GM12892 (cell line): ENCODE data around the gene FAM168A.

Experiments
- DNase-seq: peaks from one replicate; pipeline ENCODE4 v3.0.0; 2011; ENCODE audit not compliant: insufficient read length
- FAIRE-seq: peaks from 2 replicates; lab custom pipeline; 2011; peaks lifted over from hg19 to GRCh38; lab: Jason Lieb, UNC
- POLR2A ChIP-seq: IDR thresholded peaks from 2 replicates; pipeline ENCODE4 v1.6.1; 2011; ENCODE audit warnings: low read depth, low read length, control low read depth
- POLR2AphosphoS5 ChIP-seq: IDR thresholded peaks from 2 replicates; pipeline ENCODE4 v1.6.1; 2011; ENCODE audit warnings: low read depth, low read length, control low read depth
- TAF1 ChIP-seq: IDR thresholded peaks from 2 replicates; pipeline ENCODE4 v1.6.1; 2011; ENCODE audit warnings: low read depth, mild to moderate bottlenecking, control low read depth, low read length, borderline replicate concordance

The FAM168A gene

DNA sequence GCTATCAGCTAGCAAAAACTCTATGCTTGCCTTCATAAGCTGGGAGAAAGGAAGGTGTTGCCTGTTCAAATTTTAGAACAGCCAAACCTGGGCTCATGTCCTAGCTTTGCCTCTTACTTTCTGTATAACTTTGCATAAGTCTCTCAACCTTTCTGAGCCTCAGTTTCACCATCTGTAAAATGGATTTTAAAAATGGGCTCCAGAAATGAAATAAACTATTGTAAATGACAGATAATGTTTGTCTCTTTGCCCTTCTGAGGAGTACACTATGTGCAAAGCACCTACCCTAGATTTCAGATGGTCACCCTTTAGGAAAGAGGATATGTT, 68.7 kb downstream of the FAM168A start:
- no peak for TF ChIP-seq POLR2A
- TF ChIP-seq TAF1: no peak
- no peak for TF ChIP-seq POLR2AphosphoS5
- no peak for FAIRE-seq
- no peak for DNase-seq

- FAIRE-seq (peak; percentile 84), DNase-seq (no peak)
- TF ChIP-seq POLR2AphosphoS5 (no peak), POLR2A (no peak), TAF1 (no peak)
These were observed 69.3 kb downstream of the FAM168A start for GRCh38 chr11:73528483-73529203.

- no peak for TF ChIP-seq POLR2A
- no peak for TF ChIP-seq POLR2AphosphoS5
- TF ChIP-seq TAF1: no peak
- DNase-seq (no peak), FAIRE-seq (peak; percentile 54)
These were observed 69.9 kb downstream of the FAM168A start for GRCh38 chr11:73528013-73528412.

- TF ChIP-seq POLR2AphosphoS5 (no peak), TAF1 (no peak), POLR2A (no peak)
- DNase-seq (no peak), FAIRE-seq (no peak)
These were observed 72.3 kb downstream of the FAM168A start for GRCh38 chr11:73525611-73526010.

DNA sequence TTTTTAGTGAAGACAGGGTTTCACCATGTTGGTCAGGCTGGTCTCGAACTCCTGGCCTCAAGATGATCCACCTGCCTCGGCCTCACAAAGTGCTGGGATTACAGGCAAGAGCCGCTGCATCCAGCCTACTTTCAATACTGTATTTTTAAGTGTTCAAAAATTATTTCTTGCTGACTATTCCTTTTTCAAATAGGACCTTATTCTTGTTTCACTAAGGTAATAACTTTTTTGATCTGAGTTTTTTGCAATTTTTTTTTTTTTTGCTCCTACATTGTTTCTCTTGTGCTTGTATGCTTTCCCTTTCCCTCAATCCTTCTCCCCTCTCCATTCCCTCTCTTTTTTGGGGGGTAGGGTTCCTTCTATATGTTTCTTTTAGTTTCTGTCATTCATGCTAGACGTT, 73.1 kb downstream of the FAM168A start:
- TF ChIP-seq POLR2AphosphoS5 (no peak), POLR2A (no peak), TAF1 (no peak)
- FAIRE-seq (no peak), DNase-seq (no peak)

DNA sequence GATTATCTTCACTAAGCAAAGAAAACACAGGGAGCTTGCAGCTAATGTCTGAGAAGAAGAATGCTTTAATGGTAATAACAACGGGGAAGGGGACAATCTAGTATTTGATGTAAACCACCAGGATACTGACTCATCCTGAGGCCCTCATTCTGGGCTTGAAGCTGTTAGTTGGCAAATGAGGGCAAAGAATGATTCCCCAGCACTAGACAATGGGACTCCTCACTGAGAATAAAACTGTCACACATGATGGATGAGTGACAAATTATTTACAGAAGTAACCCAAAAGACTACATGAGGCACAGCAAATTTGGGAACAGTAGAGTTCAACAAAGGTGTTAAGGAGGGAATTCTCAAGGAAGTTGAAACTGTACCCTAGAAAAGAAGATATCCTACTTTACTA, 76.3 kb downstream of the FAM168A start:
- no peak for TF ChIP-seq POLR2AphosphoS5
- TF ChIP-seq POLR2A: no peak
- TF ChIP-seq TAF1: no peak
- no peak for DNase-seq
- FAIRE-seq: no peak

DNA sequence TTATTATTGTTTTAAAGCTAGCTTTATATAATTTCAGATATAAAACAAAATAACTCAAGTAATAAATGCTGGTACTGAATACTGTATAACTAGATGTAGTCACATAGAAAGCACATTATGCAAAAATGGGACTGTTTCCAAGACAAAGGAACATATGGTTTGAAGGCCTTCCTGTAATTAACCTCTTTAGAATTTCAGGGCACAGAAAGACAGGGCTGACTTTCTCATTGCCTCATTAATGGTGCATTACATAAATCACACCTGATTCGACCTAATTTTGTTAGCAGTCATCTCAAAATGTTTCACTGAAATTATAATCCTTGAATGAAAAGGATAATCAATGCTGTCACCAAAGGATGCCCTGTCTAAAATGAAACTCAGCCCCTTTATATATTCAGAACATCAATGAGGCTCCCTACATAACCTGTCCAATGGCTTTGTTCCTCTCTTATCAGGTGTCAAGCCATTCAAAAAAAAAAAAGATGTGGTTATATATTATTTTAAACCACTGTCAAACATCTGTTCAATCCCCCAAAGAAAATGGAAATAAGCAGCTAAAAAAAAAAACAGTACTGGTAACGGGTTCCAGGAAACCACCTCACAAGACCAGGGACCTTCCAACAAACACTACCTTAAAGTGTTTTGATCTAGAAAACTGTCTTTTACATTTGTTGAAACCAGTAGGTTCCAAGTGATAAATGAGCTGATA, 77.4 kb downstream of the FAM168A start:
- DNase-seq: no peak
- TF ChIP-seq POLR2AphosphoS5: no peak
- no peak for TF ChIP-seq POLR2A
- TF ChIP-seq TAF1: no peak
- FAIRE-seq: peak; percentile 79

- no peak for FAIRE-seq
- TF ChIP-seq POLR2AphosphoS5 (no peak), TAF1 (no peak), POLR2A (no peak)
These were observed 78.6 kb downstream of the FAM168A start for GRCh38 chr11:73519266-73519665.

DNA sequence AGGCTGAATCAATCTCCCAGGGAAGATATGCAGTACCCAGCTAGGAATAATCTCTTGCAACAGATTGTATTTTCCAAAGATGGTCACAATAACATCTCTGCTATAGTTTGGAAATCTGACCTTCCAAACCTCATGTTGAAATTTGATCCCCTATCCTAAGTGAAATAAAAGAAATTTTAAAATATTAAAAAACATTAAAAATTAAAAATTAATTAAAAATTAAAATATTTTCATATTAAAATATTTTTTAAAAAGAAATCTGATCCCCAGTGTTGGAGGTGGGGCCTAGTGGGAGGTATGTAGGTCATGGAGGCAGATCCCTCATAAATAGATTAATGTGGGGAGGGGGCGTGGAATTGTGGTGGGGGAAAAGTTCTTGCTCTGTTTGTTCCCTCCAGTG, 79.7 kb downstream of the FAM168A start:
- DNase-seq (no peak), FAIRE-seq (no peak)
- TF ChIP-seq POLR2AphosphoS5 (no peak), TAF1 (no peak), POLR2A (no peak)

More at GRCh38 chr11:73519266-73519665, 78.6 kb downstream of the FAM168A start:
- no peak for DNase-seq

DNA sequence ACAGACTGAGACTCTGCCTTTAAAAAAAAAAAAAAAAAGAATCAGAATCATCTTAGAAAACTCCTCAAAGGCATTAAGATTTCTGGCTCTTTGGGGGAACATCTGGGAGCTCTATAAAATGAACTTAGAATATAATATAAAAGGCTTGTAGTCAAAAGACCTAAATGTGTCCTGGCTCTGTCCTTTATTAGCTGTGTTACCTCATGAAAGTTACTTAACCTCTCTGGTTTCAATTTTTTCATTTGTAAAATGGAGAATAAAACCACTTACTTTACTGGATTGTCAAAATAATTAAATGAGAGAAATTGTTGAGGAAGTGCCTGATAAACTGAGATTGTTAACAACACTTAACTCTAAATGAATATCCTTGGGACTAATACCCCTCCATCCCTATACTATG, 81.8 kb downstream of the FAM168A start:
- TF ChIP-seq TAF1: no peak
- TF ChIP-seq POLR2AphosphoS5: no peak
- TF ChIP-seq POLR2A: no peak
- no peak for FAIRE-seq
- no peak for DNase-seq

DNA sequence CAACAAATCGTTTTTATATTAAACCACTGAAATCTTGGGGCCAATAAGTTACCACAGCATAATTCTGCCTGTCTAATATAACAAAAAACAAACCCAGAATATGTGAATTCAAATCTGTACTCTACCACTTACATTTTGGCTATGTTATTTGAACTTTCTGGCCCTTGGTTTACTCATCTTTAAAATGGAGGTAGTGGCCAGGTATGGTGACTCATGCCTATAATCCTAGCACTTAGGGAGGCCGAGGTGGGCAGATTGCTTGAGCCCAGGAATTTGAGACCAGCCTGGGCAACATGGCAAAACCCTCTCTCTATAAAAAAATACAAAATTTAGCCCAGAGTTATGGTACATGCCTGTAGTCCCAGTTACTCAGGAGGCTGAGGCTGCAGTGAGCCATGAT, 84.2 kb downstream of the FAM168A start:
- DNase-seq: no peak
- TF ChIP-seq POLR2AphosphoS5: no peak
- TF ChIP-seq POLR2A: no peak
- no peak for TF ChIP-seq TAF1
- no peak for FAIRE-seq

DNA sequence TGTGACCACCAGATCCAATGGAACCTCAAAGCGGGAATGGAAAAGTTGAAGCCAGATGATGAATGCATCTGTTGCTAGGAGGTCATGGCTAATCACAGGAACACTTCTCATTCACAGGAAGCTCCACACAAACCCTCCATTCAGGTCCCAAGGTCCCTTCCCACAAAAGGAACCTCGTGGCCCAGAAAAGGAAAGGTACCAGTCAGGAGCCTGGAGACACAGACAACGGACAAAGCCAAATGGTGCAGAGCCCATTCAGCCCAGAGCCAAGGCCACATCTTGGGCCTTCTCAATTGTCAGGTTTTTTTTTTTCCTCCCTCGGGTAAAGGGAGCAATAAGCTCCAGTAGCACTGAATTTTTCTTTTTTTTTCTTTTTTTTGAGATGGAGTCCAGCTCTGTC, 87.0 kb downstream of the FAM168A start:
- no peak for TF ChIP-seq POLR2A
- no peak for TF ChIP-seq POLR2AphosphoS5
- TF ChIP-seq TAF1: no peak
- DNase-seq (no peak), FAIRE-seq (no peak)
